ENCODE data around the gene PALLD.
"Not testable (repeated sequence)": the region's sequence is repeated elsewhere in the genome, so short reads cannot be mapped to it uniquely, and the experiment has no call there.

DNA sequence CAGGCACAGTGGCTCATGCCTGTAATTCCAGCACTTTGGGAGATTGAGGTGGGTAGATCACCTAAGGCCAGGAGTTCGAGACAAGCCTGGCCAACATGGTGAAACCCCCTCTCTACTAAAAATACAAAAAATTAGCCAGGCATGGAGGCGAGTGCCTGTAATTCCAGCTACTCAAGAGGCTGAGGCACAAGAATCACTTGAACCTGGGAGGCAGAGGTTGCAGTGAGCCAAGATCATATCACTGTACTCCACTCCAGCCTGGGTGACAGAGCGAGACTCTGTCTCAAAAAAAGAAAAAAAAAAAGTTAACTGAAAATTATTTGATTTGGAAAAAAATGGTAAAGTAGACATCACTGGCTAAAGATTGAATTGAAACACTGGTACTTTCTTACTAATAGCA, 17.0 kb downstream of the PALLD start:
- not testable (repeated sequence) for TF ChIP-seq EZH2 (IDR thresholded peaks at IDR 0.05; ENCODE audit: insufficient read depth, poor library complexity, severe bottlenecking); EZH2phosphoT487 (IDR thresholded peaks at IDR 0.05; ENCODE audit: insufficient read depth, low read depth)

Measured in GM23248 (cell line).